IPS DF 19.7 (cell line): Measurements from ENCODE around the gene MATN1.

Source experiments
- DNase-seq: peaks from one replicate; pipeline ENCODE4 v3.0.0-alpha.2; 2013; ENCODE audit warnings: low read depth, low spot score

The MATN1 gene

DNA sequence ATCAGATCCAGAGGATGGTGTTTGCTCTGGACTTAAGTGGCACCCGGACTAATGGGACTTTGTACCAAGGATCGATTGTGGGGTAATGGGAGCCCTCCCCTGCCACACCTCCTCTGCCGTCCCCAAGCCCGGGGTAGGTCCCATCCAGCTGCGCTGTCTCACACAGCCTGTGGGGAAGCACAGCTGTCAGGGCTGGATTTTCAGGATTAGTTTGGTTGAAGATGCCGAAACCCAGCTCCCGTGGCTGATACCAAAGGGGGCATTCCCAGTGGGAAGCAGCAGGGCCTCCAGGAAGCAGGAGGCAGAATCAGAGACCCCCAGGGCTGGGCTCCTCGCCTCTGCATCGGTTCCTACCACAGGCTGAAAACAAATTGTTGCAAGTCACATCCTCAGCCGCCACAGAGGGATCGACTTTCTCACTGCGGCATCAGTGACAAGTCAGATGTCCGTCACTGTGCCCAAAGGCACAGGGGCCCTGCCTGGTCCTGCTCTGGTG lies 59.7 kb downstream of the MATN1 start:
- no peak for DNase-seq

DNA sequence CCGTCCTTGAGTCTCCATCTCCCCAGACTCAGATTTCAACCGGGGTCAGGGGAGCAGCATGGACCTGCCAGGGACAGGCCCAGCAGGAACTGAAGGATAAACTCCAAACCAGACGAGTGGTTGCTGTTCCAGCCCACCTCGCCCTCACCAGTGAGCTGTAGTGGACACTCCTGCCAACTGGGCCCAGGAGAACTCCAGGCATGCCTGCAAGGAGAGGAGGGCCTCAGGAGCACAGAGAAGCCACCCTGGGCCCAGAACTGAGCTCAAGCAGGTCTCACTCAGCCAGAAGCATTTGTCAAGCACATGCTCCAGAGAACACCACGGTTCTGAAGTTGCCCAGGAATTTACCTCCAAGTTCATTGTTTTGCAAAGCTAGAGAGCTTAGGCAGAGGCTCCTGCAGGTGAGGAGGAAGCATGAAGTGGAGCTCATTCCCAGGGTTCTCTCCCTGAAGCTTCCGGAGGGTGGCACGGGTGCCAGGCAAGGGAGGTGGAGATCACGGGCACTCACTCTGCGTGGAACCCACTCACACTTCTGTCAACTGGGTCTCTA lies 61.0 kb downstream of the MATN1 start:
- DNase-seq = no peak

DNA sequence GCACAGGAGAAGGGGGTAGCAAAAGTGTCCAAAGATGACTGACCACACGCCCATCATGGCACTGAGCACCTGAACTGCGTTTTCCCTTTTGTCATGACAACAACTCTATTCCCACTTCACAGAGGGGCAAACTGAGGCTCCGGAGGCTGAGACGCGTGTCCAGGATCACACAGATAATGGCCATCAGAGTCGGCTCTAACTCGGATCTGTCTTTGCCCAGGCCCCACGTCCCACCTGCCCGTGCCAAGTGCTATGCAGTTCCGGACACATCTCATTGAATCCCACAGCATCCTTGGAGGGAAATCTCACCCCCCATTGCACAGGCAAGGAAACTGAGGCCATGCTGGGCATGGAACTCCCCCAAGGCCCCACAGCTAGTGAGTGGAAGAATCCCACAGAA lies 62.1 kb downstream of the MATN1 start:
- no peak for DNase-seq
